Heart left ventricle (tissue), 13 donors: ENCODE data around the gene ARIH2.

Experiments
- CTCF ChIP-seq, 12 donors: fragments of 200-600 bp; sonication (generic) in 4 of 12; IDR thresholded peaks; one replicate each; pipeline versions ENCODE4 v1.5.0 to v1.8.0; 2018 to 2022; ENCODE audit warnings: antibody characterized with exemption in 12 of 12, mild to moderate bottlenecking in 5 of 12
- POLR2A ChIP-seq, 2 donors: fragments of 450-650 bp; IDR thresholded peaks; one replicate each; pipeline ENCODE4 v1.6.1; 2017; ENCODE audit warnings: antibody characterized with exemption in 2 of 2, mild to moderate bottlenecking in 2 of 2, moderate library complexity in 2 of 2
- donor health status: ischemic (EF 13 %, LVEDD 7.1; RV severe dilation, severe dysfunction).
- donor health status: DM: no; HTN: yes; CAD: no.
- donor health status: DM: no; HTN: no; CAD: no.
- donor health status: ischemic (EF 25% LVEDD 6.9; RV normal size, moderate dysfunction).
- donor health status: ischemic (EF 25% LVEDD 5.7; RV mildly dilated, moderate dysfunction).
- donor health status: ischemic (EF 35%, LVEDD 5.7; RV mildly dilated, moderate dysfunction).
- donor health status: nonischemic (EF 11% LVEDD 7.7; RV severe dilation, severe dysfunction).
- donor health status: DM: yes; HTN: yes; CAD: no.
- donor health status: PGD.
- donor health status: ischemic (EF 29% LVEDD 5.4; RV normal size, mild dysfunction).
- donor health status: nonischemic (EF 23%, LVEDD 6.1; RV moderate dilation, normal function).

- TF ChIP-seq CTCF (IDR thresholded peaks at IDR 0.05) (no peak), POLR2A (IDR thresholded peaks at IDR 0.05) (no peak)
These were observed 44.3 kb downstream of the ARIH2 start for GRCh38 chr3:48962939-48963338.
